Measurements from ENCODE around the gene CDH12.
"Not testable (repeated sequence)": the region's sequence is repeated elsewhere in the genome, so short reads cannot be mapped to it uniquely, and the experiment has no call there.

DNA sequence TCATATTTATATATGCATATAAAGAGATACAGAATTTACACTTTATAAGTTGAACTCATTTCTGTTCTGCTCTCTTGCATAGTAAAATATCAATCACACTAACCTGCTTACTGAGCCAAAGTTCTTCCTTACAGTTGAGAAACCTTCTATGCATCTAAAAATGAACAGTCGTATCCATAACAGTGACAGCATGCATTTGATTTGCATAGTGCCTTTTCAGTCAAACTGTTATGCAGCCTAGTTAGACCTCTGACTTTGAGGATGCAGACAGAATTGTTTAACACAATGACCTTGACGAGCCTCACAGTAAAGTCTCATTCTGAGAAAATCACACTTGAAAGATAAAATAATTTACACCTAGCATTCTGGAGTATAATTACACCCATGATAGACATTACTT lies 683.9 kb downstream of the CDH12 start:
- TF ChIP-seq POLR2AphosphoS5, CTCF, POLR2A (IDR thresholded peaks at IDR 0.05): not testable (repeated sequence)

Measured in gastroesophageal sphincter (tissue), 3 donors.